GM12878 (cell line): ENCODE results near the gene LTB4R. TPM values are rescaled to one million over a fixed set of nuclear protein-coding genes. Genes with fewer than 3 reads are reported as not detected.

Source experiments
- ATAC-seq: fragments of 200-7000 bp; cut with Tn5 transposase; 3 replicates; pipeline ENCODE4 v1.9.1; 2020; ENCODE audit warnings: mild to moderate bottlenecking, moderate library complexity
- BruUV-seq: library from RNA; stranded (reverse); fragments of 400-500 nt; replicated peaks from 2 replicates; lab custom pipeline; 2021; lab: Mats Ljungman, UMichigan
- CTCF ChIA-PET: fragments of 300-600 bp; sonication (Branson Sonifier 250); formaldehyde crosslinking; extraction: SDS; loops from one replicate; lab custom pipeline; 2021; ENCODE audit warnings: inconsistent platforms; lab: Yijun Ruan, JAX
- POLR2A ChIA-PET: fragments of 350-600 bp; formaldehyde crosslinking; extraction: SDS; loops from one replicate; lab custom pipeline; 2021; ENCODE audit warnings: inconsistent platforms; lab: Charles Lee
- RAD21 ChIA-PET: fragments of 300-600 bp; sonication (Branson Sonifier 250); formaldehyde crosslinking; loops from one replicate; lab custom pipeline; 2023; ENCODE audit warnings: antibody characterized with exemption; ENCODE audit not compliant: unreplicated experiment; lab: Charles Lee
- SMC1A ChIA-PET: fragments of 300-600 bp; sonication (Branson Sonifier 250); formaldehyde crosslinking; loops from one replicate; lab custom pipeline; 2023; ENCODE audit not compliant: unreplicated experiment, uncharacterized antibody; lab: Charles Lee
- DNase-seq: peaks from one replicate; pipeline ENCODE4 v3.0.0-alpha.2; 2011; ENCODE audit warnings: low read depth, low spot score
- FAIRE-seq: peaks from 3 replicates; lab custom pipeline; 2011; peaks lifted over from hg19 to GRCh38; lab: Jason Lieb, UNC
- H2AFZ ChIP-seq: 2 replicates; pipeline ENCODE4 v1.6.0; 2011; ENCODE audit warnings: low read depth, low read length, control low read depth; ENCODE audit not compliant: control insufficient read depth
- H3K27ac ChIP-seq: 2 replicates; pipeline ENCODE4 v1.5.1; 2011; ENCODE audit warnings: control low read depth; ENCODE audit not compliant: control insufficient read depth, insufficient read depth
- H3K27me3 ChIP-seq, 2 experiments: replicated peaks in 1 of 2; 2 replicates each; pipeline versions ENCODE4 v1.6.0 to v1.6.1; 2011; ENCODE audit warnings: low read length in 1 of 2; ENCODE audit not compliant: control insufficient read depth in 2 of 2, insufficient read depth in 2 of 2
- H3K36me3 ChIP-seq, 2 experiments: 2 replicates each; pipeline ENCODE4 v1.5.1; 2011; ENCODE audit warnings: low read length in 1 of 2; ENCODE audit not compliant: control insufficient read depth in 2 of 2, insufficient read depth in 2 of 2
- H3K4me1 ChIP-seq: 2 replicates; pipeline ENCODE4 v1.6.1; 2011; ENCODE audit warnings: mild to moderate bottlenecking, low read length, moderate library complexity, mixed read lengths; ENCODE audit not compliant: control insufficient read depth, insufficient read depth
- H3K4me2 ChIP-seq: 2 replicates; pipeline ENCODE4 v1.6.0; 2011; ENCODE audit warnings: control low read depth; ENCODE audit not compliant: control insufficient read depth, insufficient read depth
- H3K4me3 ChIP-seq: fragments of 200-600 bp; sonication (generic); 2 replicates; pipeline ENCODE4 v1.5.1; 2016
- H3K79me2 ChIP-seq: 2 replicates; pipeline ENCODE4 v1.6.0; 2011; ENCODE audit warnings: low read length; ENCODE audit not compliant: control insufficient read depth, insufficient read depth
- H3K9ac ChIP-seq: 2 replicates; pipeline ENCODE4 v1.8.0; 2011; ENCODE audit warnings: low read length, control low read depth, mixed read lengths; ENCODE audit not compliant: control insufficient read depth, insufficient read depth
- H3K9me3 ChIP-seq: replicated peaks from 3 replicates; pipeline ENCODE4 v1.5.1; 2011; ENCODE audit warnings: mild to moderate bottlenecking, low read length; ENCODE audit not compliant: control insufficient read depth, insufficient read depth
- H4K20me1 ChIP-seq: 2 replicates; pipeline ENCODE4 v1.6.0; 2011; ENCODE audit not compliant: control insufficient read depth, insufficient read depth
- CHD4 ChIP-seq: fragments of 200-600 bp; sonication (generic); IDR thresholded peaks from 2 replicates; pipeline ENCODE4 v1.6.1; 2016; ENCODE audit warnings: mild to moderate bottlenecking
- IKZF1 ChIP-seq: fragments of 450-650 bp; conservative IDR thresholded peaks from 2 replicates; pipeline ENCODE4 v1.6.1; 2017; ENCODE audit warnings: antibody characterized with exemption, mild to moderate bottlenecking
- JUNB ChIP-seq: IDR thresholded peaks from 2 replicates; pipeline ENCODE4 v1.6.1; 2016; ENCODE audit warnings: antibody characterized with exemption, mild to moderate bottlenecking
- NFYA ChIP-seq: IDR thresholded peaks from 2 replicates; pipeline ENCODE4 v1.6.1; 2011; ENCODE audit warnings: low read depth, mild to moderate bottlenecking, low read length, improper control_type of control experiment, borderline replicate concordance
- NFYB ChIP-seq: IDR thresholded peaks from 2 replicates; pipeline ENCODE4 v1.6.1; 2011; ENCODE audit warnings: low read depth, mild to moderate bottlenecking, low read length, improper control_type of control experiment, moderate library complexity; ENCODE audit not compliant: insufficient read depth
- POLR2A ChIP-seq: IDR thresholded peaks from 2 replicates; pipeline ENCODE4 v1.6.1; 2011; ENCODE audit warnings: low read depth, mild to moderate bottlenecking, low read length
- SMAD1 ChIP-seq: fragments of 450-650 bp; IDR thresholded peaks from 2 replicates; pipeline ENCODE4 v1.6.1; 2018; ENCODE audit warnings: mild to moderate bottlenecking, low read depth; ENCODE audit not compliant: partially characterized antibody
- SREBF2 ChIP-seq: IDR thresholded peaks from 2 replicates; pipeline ENCODE4 v1.6.1; 2012; ENCODE audit warnings: mild to moderate bottlenecking, low read length
- SRF ChIP-seq, 2 experiments: IDR thresholded peaks; 2 replicates each; pipeline ENCODE4 v1.6.1; 2011; ENCODE audit warnings: low read depth in 2 of 2, low read length in 2 of 2, mild to moderate bottlenecking in 1 of 2, moderate library complexity in 1 of 2
- STAT3 ChIP-seq: IDR thresholded peaks from 2 replicates; pipeline ENCODE4 v1.6.1; 2011; ENCODE audit warnings: low read depth, low read length, improper control_type of control experiment
- TBL1XR1 ChIP-seq: IDR thresholded peaks from 2 replicates; pipeline ENCODE4 v1.6.1; 2012; ENCODE audit warnings: low read depth, low read length, improper control_type of control experiment
- WGBS: methylation state at CpG from one replicate; pipeline ENCODE4 v1.1.6; 2016; ENCODE audit warnings: low lambda C conversion rate; ENCODE audit not compliant: insufficient replicate concordance, insufficient coverage; ENCODE audit errors: missing lambda C conversion rate; 5-methylcytosine and 5-hydroxymethylcytosine counted together
- in situ Hi-C: fragments of 300-500 bp; cut with MboI; formaldehyde crosslinking; loops from 9 replicates; pipeline ENCODE4 v1.14.3; 2018; ENCODE audit warnings: mixed read lengths
- intact Hi-C: fragments of 100-400 bp; cut with micrococcal nuclease; formaldehyde crosslinking; loops from one replicate; pipeline ENCODE4 v1.14.2; 2022; ENCODE audit not compliant: unreplicated experiment
- polyA plus RNA-seq, 11 experiments: library from polyadenylated mRNA; depleted of rRNA in 4 of 11; unstranded in 6 of 11; stranded (reverse) in 5 of 11; fragments of >200 nt; fragmentation: Nextera tagmentation in 4 of 11; fragmentation: Illumina TruSeq in 1 of 11; extraction: Ambion mirVana in 4 of 11; extraction: Trizol in 1 of 11; gene quantifications; 1 replicate in 1 of 11; 2 replicates in 10 of 11; pipeline versions ENCODE4 v1.2.1 to v1.2.3, GENCODE V29; 2011 to 2016; ENCODE audit warnings: inconsistent platforms in 2 of 11, missing spikeins in 2 of 11, low read depth in 1 of 11
- total RNA-seq, 4 experiments: library from RNA; depleted of rRNA in 3 of 4; stranded (reverse); fragments of >200 nt in 3 of 4; fragmentation: Illumina TruSeq in 1 of 4; extraction: Trizol in 1 of 4; gene quantifications; 2 replicates each; pipeline versions ENCODE4 v1.2.1 to v1.2.3, GENCODE V29; 2013 to 2021
- TF ChIP-seq, protein P1 (sequence below): fragments of 150-350 bp; IDR thresholded peaks from 2 replicates; pipeline ENCODE4 v1.6.1; 2016; ENCODE audit warnings: low read depth, low read length
- TF ChIP-seq, protein P2 (sequence below), 3 experiments: IDR thresholded peaks in 2 of 3; conservative IDR thresholded peaks in 1 of 3; 2 replicates each; pipeline ENCODE4 v1.5.1; 2011; ENCODE audit warnings: low read depth in 3 of 3, low read length in 3 of 3, mild to moderate bottlenecking in 3 of 3, control low read depth in 2 of 3, moderate library complexity in 2 of 3, inconsistent platforms in 1 of 3, mixed read lengths in 1 of 3; ENCODE audit not compliant: control insufficient read depth in 2 of 3, insufficient read depth in 1 of 3; ENCODE audit errors: extremely low read depth in 1 of 3
- TF ChIP-seq, protein P3 (sequence below): IDR thresholded peaks from 2 replicates; pipeline ENCODE4 v1.6.1; 2012; ENCODE audit warnings: low read depth, low read length, improper control_type of control experiment
- TF ChIP-seq, protein P4 (sequence below): IDR thresholded peaks from 2 replicates; pipeline ENCODE4 v1.6.1; 2011; ENCODE audit warnings: low read depth, mild to moderate bottlenecking, low read length, moderate library complexity, borderline replicate concordance; ENCODE audit errors: extremely low read depth

Gene LTB4R
- total and polyA plus RNA-seq, 10 of the 15 experiments (the other 5 are each of a cell fraction or from before 2014, with no cell fraction given), result 1.2 to 14.0 (median 4.0) TPM

DNA sequence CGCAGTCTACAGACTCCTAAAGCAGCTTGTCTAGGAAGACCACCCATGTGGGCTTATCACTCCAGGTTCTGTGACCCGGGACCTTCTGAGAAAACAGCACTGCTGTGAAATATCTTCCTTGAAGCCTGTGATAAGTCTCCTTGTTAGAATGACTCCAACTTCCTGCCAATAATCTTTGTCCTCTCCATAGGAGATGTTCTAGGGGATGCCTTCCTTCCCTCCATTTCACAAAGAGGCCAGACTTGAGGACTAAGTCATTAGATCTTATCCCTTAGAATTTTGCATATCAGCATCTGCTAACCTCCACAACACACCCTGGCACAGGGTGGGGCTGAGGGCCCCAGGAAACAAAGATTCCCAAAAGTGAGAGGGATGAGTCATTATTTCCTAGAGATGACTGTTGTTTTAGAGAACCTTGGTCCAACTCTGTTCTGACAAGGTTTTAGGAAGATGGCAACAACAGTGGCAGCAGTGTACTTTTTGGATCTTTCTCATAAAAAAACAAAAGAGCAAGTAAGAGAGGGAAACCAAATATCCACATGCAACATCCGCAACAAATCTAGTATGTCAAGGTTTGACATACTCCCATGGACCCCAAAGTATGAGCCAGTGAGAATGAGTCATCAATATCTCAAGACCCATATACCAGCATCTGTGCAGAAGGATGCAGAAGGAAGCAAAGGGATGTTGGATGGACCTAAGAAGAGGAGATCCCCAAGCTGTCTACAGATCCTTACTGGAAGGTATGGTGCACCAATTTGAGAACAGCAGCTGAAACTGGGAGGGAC, 6.0 kb downstream of the LTB4R start (continued):
- TF ChIP-seq IKZF1 (no peak), SRF (IDR thresholded peaks at IDR 0.05; ENCODE audit: low read depth in 2 of 2, low read length in 2 of 2) (no peak)

DNA sequence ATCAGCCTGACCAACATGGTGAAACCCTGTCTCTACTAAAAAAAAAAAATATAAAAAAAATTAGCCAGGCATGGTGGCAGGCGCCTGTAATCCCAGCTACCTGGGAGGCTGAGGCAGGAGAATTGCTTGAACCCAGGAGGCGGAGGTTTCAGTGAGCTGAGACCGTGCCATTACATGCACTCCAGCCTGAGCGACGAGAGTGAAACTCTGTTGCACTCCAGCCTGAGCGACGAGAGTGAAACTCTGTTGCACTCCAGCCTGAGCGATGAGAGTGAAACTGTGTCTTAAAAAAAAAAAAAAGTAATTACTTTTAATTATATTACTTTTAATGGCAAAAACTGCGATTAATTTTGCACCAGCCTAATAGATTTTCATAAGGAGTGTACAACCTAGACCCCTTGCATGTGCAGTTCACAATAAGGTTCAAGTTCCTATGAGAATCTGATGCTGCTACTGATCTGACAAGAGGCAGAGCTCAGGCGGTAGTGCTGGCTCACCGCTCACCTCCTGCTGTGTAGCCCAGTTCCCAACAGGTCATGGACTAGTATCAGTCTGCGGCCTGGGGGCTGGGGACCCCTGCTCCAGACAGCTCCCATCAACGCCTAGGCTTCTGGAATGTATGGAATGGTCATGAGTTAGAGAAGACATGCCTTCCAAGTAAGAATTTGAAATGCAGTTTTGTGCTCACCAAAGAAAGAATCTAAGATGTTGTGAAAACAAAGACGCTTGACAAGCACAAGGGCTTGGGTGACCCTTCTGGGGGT, 10.1 kb downstream of the LTB4R start:
- RAD21 ChIA-PET, result no interaction called here
- Histone ChIP-seq H2AFZ (no peak overlapping the region), H4K20me1 (no peaks in the 10 kb centered on the region; the same call in 1 of the 2 replicates), H3K9ac (no peak overlapping the region), H3K27me3 (no peaks in the 10 kb centered on the region), H3K9me3 (no peaks in the 10 kb centered on the region), H3K27ac (no peak overlapping the region), H3K4me2 (no peak overlapping the region), H3K79me2 (no peaks in the 10 kb centered on the region), H3K36me3 (no peaks in the 10 kb centered on the region), H3K4me3 (no peak overlapping the region), H3K4me1 (no peaks in the 10 kb centered on the region)
- CTCF ChIA-PET, result interaction anchor here (1.7 to 3.3 kb wide), 3 partner anchors 12 to 115 kb away, joined by 5 to 19 read pairs (median 8); partner anchors contain the start of gene CIDEB
- intact Hi-C loops (no loop called here), in situ Hi-C loops (no loop called here)
- DNase-seq (no peak), FAIRE-seq (no peak), ATAC-seq (no peak)
- no TSS peak for BruUV-seq
- POLR2A ChIA-PET, result interaction anchor here (0.5 to 0.7 kb wide), 2 partner anchors 176 to 727 kb away, joined by 3 read pairs; no protein-coding TSS in a partner anchor
- SMC1A ChIA-PET, result interaction anchor here (0.7 to 1.1 kb wide), 4 partner anchors 14 to 114 kb away, joined by 3 to 5 read pairs (median 3); partner anchors contain the start of gene CIDEB
- WGBS, result 51% methylated on average over 14 of the region's 14 CpGs
- TF ChIP-seq, protein P1, sequence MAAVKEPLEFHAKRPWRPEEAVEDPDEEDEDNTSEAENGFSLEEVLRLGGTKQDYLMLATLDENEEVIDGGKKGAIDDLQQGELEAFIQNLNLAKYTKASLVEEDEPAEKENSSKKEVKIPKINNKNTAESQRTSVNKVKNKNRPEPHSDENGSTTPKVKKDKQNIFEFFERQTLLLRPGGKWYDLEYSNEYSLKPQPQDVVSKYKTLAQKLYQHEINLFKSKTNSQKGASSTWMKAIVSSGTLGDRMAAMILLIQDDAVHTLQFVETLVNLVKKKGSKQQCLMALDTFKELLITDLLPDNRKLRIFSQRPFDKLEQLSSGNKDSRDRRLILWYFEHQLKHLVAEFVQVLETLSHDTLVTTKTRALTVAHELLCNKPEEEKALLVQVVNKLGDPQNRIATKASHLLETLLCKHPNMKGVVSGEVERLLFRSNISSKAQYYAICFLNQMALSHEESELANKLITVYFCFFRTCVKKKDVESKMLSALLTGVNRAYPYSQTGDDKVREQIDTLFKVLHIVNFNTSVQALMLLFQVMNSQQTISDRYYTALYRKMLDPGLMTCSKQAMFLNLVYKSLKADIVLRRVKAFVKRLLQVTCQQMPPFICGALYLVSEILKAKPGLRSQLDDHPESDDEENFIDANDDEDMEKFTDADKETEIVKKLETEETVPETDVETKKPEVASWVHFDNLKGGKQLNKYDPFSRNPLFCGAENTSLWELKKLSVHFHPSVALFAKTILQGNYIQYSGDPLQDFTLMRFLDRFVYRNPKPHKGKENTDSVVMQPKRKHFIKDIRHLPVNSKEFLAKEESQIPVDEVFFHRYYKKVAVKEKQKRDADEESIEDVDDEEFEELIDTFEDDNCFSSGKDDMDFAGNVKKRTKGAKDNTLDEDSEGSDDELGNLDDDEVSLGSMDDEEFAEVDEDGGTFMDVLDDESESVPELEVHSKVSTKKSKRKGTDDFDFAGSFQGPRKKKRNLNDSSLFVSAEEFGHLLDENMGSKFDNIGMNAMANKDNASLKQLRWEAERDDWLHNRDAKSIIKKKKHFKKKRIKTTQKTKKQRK, result no peak
- no peak for TF ChIP-seq STAT3
- TF ChIP-seq, protein P2, sequence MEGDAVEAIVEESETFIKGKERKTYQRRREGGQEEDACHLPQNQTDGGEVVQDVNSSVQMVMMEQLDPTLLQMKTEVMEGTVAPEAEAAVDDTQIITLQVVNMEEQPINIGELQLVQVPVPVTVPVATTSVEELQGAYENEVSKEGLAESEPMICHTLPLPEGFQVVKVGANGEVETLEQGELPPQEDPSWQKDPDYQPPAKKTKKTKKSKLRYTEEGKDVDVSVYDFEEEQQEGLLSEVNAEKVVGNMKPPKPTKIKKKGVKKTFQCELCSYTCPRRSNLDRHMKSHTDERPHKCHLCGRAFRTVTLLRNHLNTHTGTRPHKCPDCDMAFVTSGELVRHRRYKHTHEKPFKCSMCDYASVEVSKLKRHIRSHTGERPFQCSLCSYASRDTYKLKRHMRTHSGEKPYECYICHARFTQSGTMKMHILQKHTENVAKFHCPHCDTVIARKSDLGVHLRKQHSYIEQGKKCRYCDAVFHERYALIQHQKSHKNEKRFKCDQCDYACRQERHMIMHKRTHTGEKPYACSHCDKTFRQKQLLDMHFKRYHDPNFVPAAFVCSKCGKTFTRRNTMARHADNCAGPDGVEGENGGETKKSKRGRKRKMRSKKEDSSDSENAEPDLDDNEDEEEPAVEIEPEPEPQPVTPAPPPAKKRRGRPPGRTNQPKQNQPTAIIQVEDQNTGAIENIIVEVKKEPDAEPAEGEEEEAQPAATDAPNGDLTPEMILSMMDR (IDR thresholded peaks at IDR 0.05 in 2 of 3, conservative IDR thresholded peaks at IDR 0.05 in 1 of 3; ENCODE audit: control insufficient read depth in 2 of 3, extremely low read depth in 1 of 3, insufficient read depth in 1 of 3, low read depth in 3 of 3, low read length in 3 of 3), result no peak
- TF ChIP-seq TBL1XR1, result no peak
- TF ChIP-seq CHD4, result no peak
- TF ChIP-seq, protein P3, sequence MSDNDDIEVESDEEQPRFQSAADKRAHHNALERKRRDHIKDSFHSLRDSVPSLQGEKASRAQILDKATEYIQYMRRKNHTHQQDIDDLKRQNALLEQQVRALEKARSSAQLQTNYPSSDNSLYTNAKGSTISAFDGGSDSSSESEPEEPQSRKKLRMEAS, result no peak
- TF ChIP-seq JUNB, result no peak
- TF ChIP-seq POLR2A, result no peak
- TF ChIP-seq SMAD1, result no peak
- TF ChIP-seq SREBF2, result no peak
- TF ChIP-seq NFYB, result no peak
- TF ChIP-seq, protein P4, sequence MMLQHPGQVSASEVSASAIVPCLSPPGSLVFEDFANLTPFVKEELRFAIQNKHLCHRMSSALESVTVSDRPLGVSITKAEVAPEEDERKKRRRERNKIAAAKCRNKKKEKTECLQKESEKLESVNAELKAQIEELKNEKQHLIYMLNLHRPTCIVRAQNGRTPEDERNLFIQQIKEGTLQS, result no peak
- no peak for TF ChIP-seq NFYA
